Kidney epithelial cell (primary cell): ENCODE measurements around the gene MITF. TPM values are rescaled to one million over a fixed set of nuclear protein-coding genes. Genes with fewer than 3 reads are reported as not detected.
"Not testable (repeated sequence)": the region's sequence is repeated elsewhere in the genome, so short reads cannot be mapped to it uniquely, and the experiment has no call there.

Experiments used
- DNase-seq: peaks from one replicate; pipeline ENCODE4 v3.0.0-alpha.2; 2010; ENCODE audit warnings: low read depth
- H3K27me3 ChIP-seq: 2 replicates; pipeline ENCODE4 v1.6.0; 2011; ENCODE audit warnings: low read length; ENCODE audit not compliant: control insufficient read depth, insufficient read depth
- H3K36me3 ChIP-seq: 2 replicates; pipeline ENCODE4 v1.5.1; 2011; ENCODE audit warnings: low read length; ENCODE audit not compliant: control insufficient read depth, insufficient read depth
- H3K4me3 ChIP-seq: 2 replicates; pipeline ENCODE4 v1.5.1; 2011; ENCODE audit warnings: low read depth, mild to moderate bottlenecking, control low read depth, low read length
- total RNA-seq: library from RNA; depleted of rRNA; stranded (reverse); fragments of >200 nt; gene quantifications from 2 replicates; pipeline ENCODE4 v1.2.3, GENCODE V29; 2015
- TF ChIP-seq, protein P1 (sequence below): IDR thresholded peaks from 2 replicates; pipeline ENCODE4 v1.5.1; 2011; ENCODE audit warnings: mild to moderate bottlenecking, moderate library complexity, low read length, control low read depth, inconsistent platforms; ENCODE audit not compliant: insufficient read depth, poor library complexity, severe bottlenecking

MITF gene
- total RNA-seq, 1 donor from 2014 or later = 5.8 TPM

DNA sequence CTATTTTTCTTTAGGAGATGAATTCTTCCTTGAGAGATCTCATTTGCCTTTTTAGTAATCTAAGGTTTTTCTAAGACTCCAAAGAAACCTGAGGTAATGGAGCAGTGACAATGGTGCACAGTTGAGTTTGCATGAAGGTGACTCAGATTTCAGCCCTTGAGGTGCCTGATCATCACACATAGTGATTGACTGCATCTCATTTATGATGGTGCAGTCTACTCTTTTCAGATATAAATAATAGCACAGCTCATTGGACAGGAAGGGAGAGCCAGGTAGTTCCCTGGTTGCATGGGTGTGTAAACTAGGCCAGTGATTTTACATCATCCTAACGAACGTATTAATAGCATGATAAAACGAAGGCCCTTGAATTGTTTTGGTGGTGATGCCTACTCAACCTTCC is 174.2 kb downstream of the MITF start:
- H3K36me3 ChIP-seq = peaks cover 1% of the 10 kb centered on the region
- no peak overlapping the region for H3K4me3 ChIP-seq
- DNase-seq = no peak
- no peaks in the 10 kb centered on the region for H3K27me3 ChIP-seq
- TF ChIP-seq, protein P1, sequence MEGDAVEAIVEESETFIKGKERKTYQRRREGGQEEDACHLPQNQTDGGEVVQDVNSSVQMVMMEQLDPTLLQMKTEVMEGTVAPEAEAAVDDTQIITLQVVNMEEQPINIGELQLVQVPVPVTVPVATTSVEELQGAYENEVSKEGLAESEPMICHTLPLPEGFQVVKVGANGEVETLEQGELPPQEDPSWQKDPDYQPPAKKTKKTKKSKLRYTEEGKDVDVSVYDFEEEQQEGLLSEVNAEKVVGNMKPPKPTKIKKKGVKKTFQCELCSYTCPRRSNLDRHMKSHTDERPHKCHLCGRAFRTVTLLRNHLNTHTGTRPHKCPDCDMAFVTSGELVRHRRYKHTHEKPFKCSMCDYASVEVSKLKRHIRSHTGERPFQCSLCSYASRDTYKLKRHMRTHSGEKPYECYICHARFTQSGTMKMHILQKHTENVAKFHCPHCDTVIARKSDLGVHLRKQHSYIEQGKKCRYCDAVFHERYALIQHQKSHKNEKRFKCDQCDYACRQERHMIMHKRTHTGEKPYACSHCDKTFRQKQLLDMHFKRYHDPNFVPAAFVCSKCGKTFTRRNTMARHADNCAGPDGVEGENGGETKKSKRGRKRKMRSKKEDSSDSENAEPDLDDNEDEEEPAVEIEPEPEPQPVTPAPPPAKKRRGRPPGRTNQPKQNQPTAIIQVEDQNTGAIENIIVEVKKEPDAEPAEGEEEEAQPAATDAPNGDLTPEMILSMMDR = no peak

DNA sequence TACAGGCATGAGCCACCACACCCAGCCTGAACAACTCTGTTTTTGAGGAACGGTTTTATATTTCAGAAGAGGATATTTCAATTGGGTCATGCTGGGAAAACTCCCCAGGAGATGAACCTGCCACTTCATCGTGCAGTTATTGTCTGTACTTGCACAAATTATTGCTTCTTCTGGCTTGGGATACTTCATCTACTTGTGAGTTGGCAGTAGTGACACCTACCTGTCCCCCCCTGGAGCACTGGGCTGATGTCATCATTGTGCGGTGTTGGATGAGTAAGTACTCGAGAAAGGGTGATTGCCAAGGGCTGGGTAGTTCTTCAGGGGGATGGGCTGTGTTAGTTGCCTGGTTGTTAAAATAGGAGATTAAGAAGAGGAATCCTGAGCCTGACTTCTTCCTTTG is 175.1 kb downstream of the MITF start:
- H3K36me3 ChIP-seq = peaks cover 1% of the 10 kb centered on the region
- peak; percentile 12 for DNase-seq
- no peak overlapping the region for H3K4me3 ChIP-seq
- no peaks in the 10 kb centered on the region for H3K27me3 ChIP-seq
- TF ChIP-seq, protein P1 = no peak

DNA sequence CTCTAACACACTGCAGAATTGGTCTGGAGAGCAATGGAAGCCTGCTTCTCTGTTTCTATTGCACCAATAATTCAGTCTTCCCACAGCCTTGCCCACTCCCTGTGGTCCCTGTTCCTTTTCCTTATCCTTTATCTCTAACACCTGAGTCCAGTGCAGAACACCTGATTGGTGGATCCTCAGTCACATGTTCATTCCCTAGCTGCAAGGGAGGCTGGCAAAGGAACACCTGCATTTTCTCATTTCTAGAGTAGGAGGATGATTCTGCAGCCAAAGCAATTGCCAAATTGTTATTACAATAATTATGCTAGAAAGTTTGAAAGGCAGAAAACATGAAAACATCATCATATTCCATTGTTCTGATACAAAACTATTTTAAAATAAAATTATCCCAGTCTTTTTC is 176.5 kb downstream of the MITF start:
- no peak for DNase-seq
- no peaks in the 10 kb centered on the region for H3K27me3 ChIP-seq
- H3K36me3 ChIP-seq = peaks cover 1% of the 10 kb centered on the region
- no peak overlapping the region for H3K4me3 ChIP-seq
- TF ChIP-seq, protein P1 = no peak

DNA sequence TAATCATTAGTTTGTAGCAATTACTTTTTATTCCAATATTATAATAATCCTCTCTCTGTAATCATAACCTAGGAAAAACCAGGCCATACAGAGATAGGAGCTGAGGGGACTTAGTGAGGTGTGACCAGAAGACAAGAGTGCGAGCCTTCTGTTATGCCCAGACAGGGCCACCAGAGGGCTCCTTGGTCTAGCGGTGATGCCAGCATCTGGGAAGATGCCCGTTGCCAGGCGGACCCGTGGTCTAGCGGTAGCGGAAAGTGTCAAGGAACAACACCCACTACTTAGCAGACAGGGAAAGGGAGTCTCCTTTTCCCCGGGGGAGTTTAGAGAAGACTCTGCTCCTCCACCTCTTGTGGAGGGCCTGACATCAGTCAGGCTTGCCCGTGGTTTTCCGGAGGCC is 180.7 kb downstream of the MITF start:
- not testable (repeated sequence) for H3K36me3 ChIP-seq, H3K27me3 ChIP-seq, DNase-seq, H3K4me3 ChIP-seq
- TF ChIP-seq, protein P1 = peak; percentile 24

DNA sequence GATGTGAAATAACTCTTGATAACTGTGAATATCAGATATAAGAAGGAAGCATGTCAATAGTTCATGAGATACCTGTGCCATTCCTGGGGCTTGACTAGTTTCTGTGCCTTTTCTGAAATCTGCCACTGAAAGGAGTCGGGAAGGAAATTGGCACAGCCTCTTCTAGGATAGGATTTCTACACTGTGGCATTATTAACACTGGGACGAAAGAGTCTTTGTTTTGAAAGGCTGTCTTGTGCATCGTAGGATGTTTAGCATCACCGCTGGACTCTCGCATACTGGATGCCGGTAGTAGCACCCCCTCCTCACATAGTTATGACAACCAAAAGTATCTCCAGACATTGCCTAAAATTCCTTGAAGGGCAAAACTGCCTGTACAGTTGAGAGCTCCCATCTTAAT is 182.4 kb downstream of the MITF start:
- DNase-seq = no peak
- Histone ChIP-seq H3K27me3 (no peaks in the 10 kb centered on the region), H3K36me3 (no peaks in the 10 kb centered on the region), H3K4me3 (no peak overlapping the region)
- TF ChIP-seq, protein P1 = no peak

DNA sequence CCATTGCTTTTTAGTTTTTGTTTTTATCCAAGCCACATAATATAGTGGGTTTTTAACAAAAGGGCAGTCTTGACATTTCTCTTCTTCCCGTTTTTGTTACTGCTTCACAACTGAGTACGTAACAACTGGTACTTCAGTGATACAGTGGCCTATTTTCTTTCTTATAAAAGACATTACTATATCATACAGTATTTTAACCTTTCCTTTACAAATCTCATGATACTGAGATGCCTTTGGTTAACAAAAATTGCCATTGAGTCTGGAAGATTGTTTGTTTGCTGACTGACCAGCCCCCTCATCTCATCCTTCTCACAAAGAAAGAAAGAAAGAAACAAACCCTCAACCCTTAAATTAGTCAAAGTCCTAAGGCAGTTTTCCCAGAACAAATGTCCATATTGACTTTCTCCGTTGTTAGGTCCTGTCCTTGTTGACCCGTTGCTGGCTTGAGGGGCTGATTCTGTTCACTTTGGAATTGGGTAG is 183.3 kb downstream of the MITF start:
- H3K36me3 ChIP-seq = no peaks in the 10 kb centered on the region
- DNase-seq = no peak
- TF ChIP-seq, protein P1 = no peak
- H3K27me3 ChIP-seq = no peaks in the 10 kb centered on the region
- no peak overlapping the region for H3K4me3 ChIP-seq
